ENCODE results near the gene RPL39. TPM values are rescaled to one million over a fixed set of nuclear protein-coding genes. Genes with fewer than 3 reads are reported as not detected.

The RPL39 gene
- polyA plus RNA-seq, 2 of the 4 experiments (the other 2 are of a cell fraction): 3,499 to 4,942 TPM

- H3K27ac ChIP-seq: no peak overlapping the region
- H3K4me3 ChIP-seq: no peak overlapping the region
- DNase-seq (ENCODE audit: low read depth in 1 of 2, low spot score in 1 of 2): no peak
- no peak for ATAC-seq
- TF ChIP-seq RNF2 (IDR thresholded peaks at IDR 0.05; ENCODE audit: borderline replicate concordance, low read depth) (no peak), RARB (CRISPR knock-in tag; IDR thresholded peaks at IDR 0.05) (no peak), PBX3 (IDR thresholded peaks at IDR 0.05) (no peak), SREBF2 (IDR thresholded peaks at IDR 0.05) (no peak), RFX5 (IDR thresholded peaks at IDR 0.05) (no peak), KDM5A (IDR thresholded peaks at IDR 0.05) (no peak), POLR2AphosphoS2 (conservative IDR thresholded peaks at IDR 0.05; ENCODE audit: low read length) (no peak), PHF8 (IDR thresholded peaks at IDR 0.05; ENCODE audit: borderline replicate concordance, low read depth) (no peak), HOXA7 (CRISPR knock-in tag; IDR thresholded peaks at IDR 0.05) (no peak), E2F6 (IDR thresholded peaks at IDR 0.05; ENCODE audit: borderline replicate concordance, low read depth) (no peak)
- TF ChIP-seq, protein P1, sequence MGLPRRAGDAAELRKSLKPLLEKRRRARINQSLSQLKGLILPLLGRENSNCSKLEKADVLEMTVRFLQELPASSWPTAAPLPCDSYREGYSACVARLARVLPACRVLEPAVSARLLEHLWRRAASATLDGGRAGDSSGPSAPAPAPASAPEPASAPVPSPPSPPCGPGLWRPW (IDR thresholded peaks at IDR 0.05): no peak
- TF ChIP-seq, protein P2, sequence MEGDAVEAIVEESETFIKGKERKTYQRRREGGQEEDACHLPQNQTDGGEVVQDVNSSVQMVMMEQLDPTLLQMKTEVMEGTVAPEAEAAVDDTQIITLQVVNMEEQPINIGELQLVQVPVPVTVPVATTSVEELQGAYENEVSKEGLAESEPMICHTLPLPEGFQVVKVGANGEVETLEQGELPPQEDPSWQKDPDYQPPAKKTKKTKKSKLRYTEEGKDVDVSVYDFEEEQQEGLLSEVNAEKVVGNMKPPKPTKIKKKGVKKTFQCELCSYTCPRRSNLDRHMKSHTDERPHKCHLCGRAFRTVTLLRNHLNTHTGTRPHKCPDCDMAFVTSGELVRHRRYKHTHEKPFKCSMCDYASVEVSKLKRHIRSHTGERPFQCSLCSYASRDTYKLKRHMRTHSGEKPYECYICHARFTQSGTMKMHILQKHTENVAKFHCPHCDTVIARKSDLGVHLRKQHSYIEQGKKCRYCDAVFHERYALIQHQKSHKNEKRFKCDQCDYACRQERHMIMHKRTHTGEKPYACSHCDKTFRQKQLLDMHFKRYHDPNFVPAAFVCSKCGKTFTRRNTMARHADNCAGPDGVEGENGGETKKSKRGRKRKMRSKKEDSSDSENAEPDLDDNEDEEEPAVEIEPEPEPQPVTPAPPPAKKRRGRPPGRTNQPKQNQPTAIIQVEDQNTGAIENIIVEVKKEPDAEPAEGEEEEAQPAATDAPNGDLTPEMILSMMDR (IDR thresholded peaks at IDR 0.05): no peak
- TF ChIP-seq, protein P3, sequence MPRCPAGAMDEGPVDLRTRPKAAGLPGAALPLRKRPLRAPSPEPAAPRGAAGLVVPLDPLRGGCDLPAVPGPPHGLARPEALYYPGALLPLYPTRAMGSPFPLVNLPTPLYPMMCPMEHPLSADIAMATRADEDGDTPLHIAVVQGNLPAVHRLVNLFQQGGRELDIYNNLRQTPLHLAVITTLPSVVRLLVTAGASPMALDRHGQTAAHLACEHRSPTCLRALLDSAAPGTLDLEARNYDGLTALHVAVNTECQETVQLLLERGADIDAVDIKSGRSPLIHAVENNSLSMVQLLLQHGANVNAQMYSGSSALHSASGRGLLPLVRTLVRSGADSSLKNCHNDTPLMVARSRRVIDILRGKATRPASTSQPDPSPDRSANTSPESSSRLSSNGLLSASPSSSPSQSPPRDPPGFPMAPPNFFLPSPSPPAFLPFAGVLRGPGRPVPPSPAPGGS (IDR thresholded peaks at IDR 0.05): no peak
- FAIRE-seq: no peak
- ChIA-PET POLR2A (no interaction called here), CTCF (no interaction called here)
- WGBS (ENCODE audit: missing lambda C conversion rate): 84% methylated on average over 8 of the region's 8 CpGs
- H3K4me1 ChIP-seq: no peaks in the 10 kb centered on the region
- H3K9me3 ChIP-seq: no peaks in the 10 kb centered on the region
- H3K4me2 ChIP-seq: no peak overlapping the region
Observed at GRCh38 chrX:119802546-119802945, 11.1 kb upstream of the RPL39 start.

GRCh38 chrX:119801253-119802221, 10.1 kb upstream of the RPL39 start:
- Histone ChIP-seq H3K4me1 (no peaks in the 10 kb centered on the region), H3K4me3 (no peak overlapping the region), H3K4me2 (no peak overlapping the region), H3K9me3 (no peaks in the 10 kb centered on the region), H3K27ac (no peak overlapping the region)
- WGBS (ENCODE audit: missing lambda C conversion rate): 69% methylated on average over 2 of the region's 2 CpGs
- ATAC-seq: no peak
- POLR2A ChIA-PET: interaction anchor here (2.8 kb wide), 1 partner anchor 10 kb away, joined by 9 read pairs; the partner anchor contains the start of gene RPL39
- no peak for DNase-seq (ENCODE audit: low read depth in 1 of 2, low spot score in 1 of 2)
- no peak for FAIRE-seq
- TF ChIP-seq CHD4 (IDR thresholded peaks at IDR 0.05; ENCODE audit: borderline replicate concordance) (no peak), BHLHE40 (IDR thresholded peaks at IDR 0.05; ENCODE audit: low read depth, low read length) (no peak), EHF (CRISPR knock-in tag; IDR thresholded peaks at IDR 0.05) (no peak), HOXB13 (CRISPR knock-in tag; IDR thresholded peaks at IDR 0.05; ENCODE audit: low read depth) (no peak), HEYL (CRISPR knock-in tag; IDR thresholded peaks at IDR 0.05) (no peak), TFCP2L1 (CRISPR knock-in tag; IDR thresholded peaks at IDR 0.05) (no peak), FOXS1 (CRISPR knock-in tag; IDR thresholded peaks at IDR 0.05) (no peak), EP300 (IDR thresholded peaks at IDR 0.05) (no peak), ELK1 (IDR thresholded peaks at IDR 0.05; ENCODE audit: low read depth, low read length) (no peak), TP53 (CRISPR knock-in tag; IDR thresholded peaks at IDR 0.05) (no peak)
- CTCF ChIA-PET: interaction anchor here (0.6 kb wide), 1 partner anchor 26 kb away, joined by 5 read pairs; no protein-coding TSS in a partner anchor

Measured in A549 (cell line).